Tibial nerve (tissue), 4 donors: ENCODE data around the gene SLAIN1. TPM values are rescaled to one million over a fixed set of nuclear protein-coding genes. Genes with fewer than 3 reads are reported as not detected.

Source experiments
- DNase-seq, 2 donors: peaks; one replicate each; pipeline ENCODE4 v3.0.0-alpha.2; 2019; ENCODE audit warnings: low spot score in 2 of 2
- H3K27ac ChIP-seq, 4 donors: fragments of 200-600 bp; sonication (generic) in 3 of 4; one replicate each; pipeline ENCODE4 v1.5.1; 2017 to 2019; ENCODE audit warnings: mild to moderate bottlenecking in 1 of 4
- H3K27me3 ChIP-seq, 2 donors: fragments of 200-600 bp; sonication (generic) in 1 of 2; one replicate each; pipeline versions ENCODE4 v1.5.1 to v1.6.0; 2017 to 2019
- H3K36me3 ChIP-seq, 3 donors: fragments of 200-600 bp; sonication (generic); one replicate each; pipeline ENCODE4 v1.5.1; 2018 to 2019
- H3K4me1 ChIP-seq, 4 donors: fragments of 200-600 bp; sonication (generic) in 3 of 4; one replicate each; pipeline ENCODE4 v1.5.1; 2017 to 2019
- H3K4me3 ChIP-seq, 4 donors: fragments of 200-600 bp; sonication (generic) in 3 of 4; one replicate each; pipeline ENCODE4 v1.5.1; 2017 to 2019; ENCODE audit warnings: mild to moderate bottlenecking in 1 of 4, moderate library complexity in 1 of 4
- H3K9me3 ChIP-seq, 4 donors: fragments of 200-600 bp; sonication (generic) in 3 of 4; one replicate each; pipeline ENCODE4 v1.5.1; 2017 to 2019
- CTCF ChIP-seq, 5 experiments: fragments of 200-600 bp in 3 of 5; fragments of 450-650 bp in 2 of 5; sonication (generic) in 3 of 5; IDR thresholded peaks; one replicate each; pipeline ENCODE4 v1.5.1; 2016 to 2019; ENCODE audit warnings: antibody characterized with exemption in 5 of 5, mild to moderate bottlenecking in 3 of 5, moderate library complexity in 2 of 5
- EP300 ChIP-seq, 2 donors: sonication (generic); formaldehyde crosslinking; IDR thresholded peaks; one replicate each; pipeline ENCODE4 v1.6.1; 2017; ENCODE audit warnings: antibody characterized with exemption in 2 of 2, mild to moderate bottlenecking in 1 of 2
- POLR2A ChIP-seq, 2 donors: fragments of 450-650 bp; IDR thresholded peaks; one replicate each; pipeline ENCODE4 v1.6.1; 2017; ENCODE audit warnings: antibody characterized with exemption in 2 of 2, mild to moderate bottlenecking in 2 of 2, moderate library complexity in 2 of 2
- WGBS, 2 donors: methylation state at CpG; one replicate each; pipeline ENCODE4 v1.1.5; 2018; 5-methylcytosine and 5-hydroxymethylcytosine counted together
- small RNA-seq: library from RNA; depleted of rRNA; stranded (forward); fragments of <200 nt; gene quantifications from one replicate; pipeline ENCODE3, GENCODE V24; 2016
- total RNA-seq, 4 donors: library from RNA; depleted of rRNA; stranded (reverse); fragments of >200 nt; gene quantifications; one replicate each; pipeline ENCODE4 v1.1.0, GENCODE V29; 2016

SLAIN1 gene
- total RNA-seq, 4 donors from 2014 or later = 2.8 to 13.5 (median 5.0) TPM

GRCh38 chr13:77810878-77811277 lies 113.4 kb downstream of the SLAIN1 start:
- Histone ChIP-seq H3K27me3 (no peaks in the 10 kb centered on the region), H3K27ac (no peak overlapping the region), H3K4me3 (no peak overlapping the region), H3K9me3 (no peaks in the 10 kb centered on the region), H3K4me1 (no peaks in the 10 kb centered on the region), H3K36me3 (no peaks in the 10 kb centered on the region)
- no peak for TF ChIP-seq POLR2A (IDR thresholded peaks at IDR 0.05)
- TF ChIP-seq EP300 (IDR thresholded peaks at IDR 0.05) = no peak
- no peak for TF ChIP-seq CTCF (IDR thresholded peaks at IDR 0.05)
- 50 to 79% methylated on average over 3 of the region's 3 CpGs for WGBS, 2 donors
- no peak for DNase-seq

- TF ChIP-seq EP300 (IDR thresholded peaks at IDR 0.05) (no peak), POLR2A (IDR thresholded peaks at IDR 0.05) (no peak), CTCF (IDR thresholded peaks at IDR 0.05) (no peak)
- no peaks in the 10 kb centered on the region for H3K4me1 ChIP-seq
- no peak overlapping the region for H3K4me3 ChIP-seq
- 82 to 85% methylated on average over 2 of the region's 2 CpGs for WGBS, 2 donors
- H3K9me3 ChIP-seq = no peaks in the 10 kb centered on the region
- DNase-seq = no peak
- H3K27ac ChIP-seq = no peak overlapping the region
- no peaks in the 10 kb centered on the region for H3K27me3 ChIP-seq
- H3K36me3 ChIP-seq = no peaks in the 10 kb centered on the region
Observed at GRCh38 chr13:77811381-77811780, 113.9 kb downstream of the SLAIN1 start.

- no peak overlapping the region for H3K27ac ChIP-seq
- no peaks in the 10 kb centered on the region for H3K27me3 ChIP-seq
- DNase-seq = no peak
- no peaks in the 10 kb centered on the region for H3K9me3 ChIP-seq
- no peak for TF ChIP-seq CTCF (IDR thresholded peaks at IDR 0.05)
- H3K36me3 ChIP-seq = no peaks in the 10 kb centered on the region
- H3K4me3 ChIP-seq = no peak overlapping the region
- no peaks in the 10 kb centered on the region for H3K4me1 ChIP-seq
Observed at GRCh38 chr13:77811981-77812380, 114.5 kb downstream of the SLAIN1 start.

Small RNA genes within 50 kb of the gene (small RNA-seq; reads per million reads assigned to genes)
- gene MIR3665 (not detected), gene SPTLC1P5 (not detected)

Other genes with a start within 250 kb of the SLAIN1 start
- not detected for gene SCEL, start 162.0 kb upstream of the SLAIN1 start, total RNA-seq
- gene EDNRB, start 221.1 kb downstream of the SLAIN1 start, total RNA-seq = 10 to 100 TPM; 19.4 to 63.6 (median 22.5) TPM